GM19239 (cell line): Measurements from ENCODE around the gene YPEL4.

ENCODE experiments used
- DNase-seq: peaks from one replicate; pipeline ENCODE4 v3.0.0; 2011; ENCODE audit warnings: low spot score; ENCODE audit not compliant: insufficient read length
- FAIRE-seq: peaks from 2 replicates; lab custom pipeline; 2011; peaks lifted over from hg19 to GRCh38; lab: Jason Lieb, UNC

Gene YPEL4

DNA sequence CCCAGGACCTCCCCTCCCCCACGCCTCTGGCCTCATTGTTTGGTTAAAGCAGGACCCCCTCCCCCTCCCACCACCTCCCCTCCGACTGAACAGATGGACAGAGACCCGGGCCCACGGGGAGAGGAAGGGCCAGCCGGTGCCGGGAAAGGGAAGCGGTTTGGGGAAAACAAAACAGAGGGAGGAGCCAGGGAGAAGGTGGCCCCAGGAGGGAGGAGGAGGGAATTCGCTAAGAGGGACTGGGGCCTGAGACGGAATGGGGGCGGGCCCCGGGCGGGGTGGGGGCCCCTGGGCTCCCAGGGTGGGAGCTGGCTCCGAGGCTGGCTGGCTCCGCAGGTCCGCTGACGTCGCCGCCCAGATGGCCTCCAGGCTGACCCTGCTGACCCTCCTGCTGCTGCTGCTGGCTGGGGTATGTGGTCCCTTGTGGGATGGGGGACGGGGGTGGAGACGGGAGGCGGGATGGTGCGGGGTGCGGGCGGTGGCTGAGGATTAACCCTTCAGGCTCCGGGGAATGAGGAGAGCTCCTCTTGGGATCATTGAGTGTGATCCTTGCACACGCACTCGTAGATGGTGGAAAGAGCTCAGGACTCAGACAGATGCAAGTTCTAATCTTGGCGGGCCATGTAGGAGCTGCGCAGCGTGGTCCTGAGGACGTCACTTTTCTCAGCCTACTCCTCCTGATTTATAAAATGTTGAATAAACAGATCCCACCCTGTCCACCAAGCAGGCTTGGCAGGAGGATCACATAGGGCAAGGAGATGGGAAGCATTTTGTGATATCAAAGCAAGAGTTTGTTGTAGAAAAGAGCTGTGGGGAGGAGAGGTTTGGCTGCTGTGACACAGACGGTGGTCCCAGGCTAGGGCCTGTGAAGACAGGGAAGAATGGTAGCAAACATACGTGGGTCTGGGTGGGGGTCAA lies 51.5 kb downstream of the YPEL4 start:
- no peak for DNase-seq
- FAIRE-seq: no peak

DNA sequence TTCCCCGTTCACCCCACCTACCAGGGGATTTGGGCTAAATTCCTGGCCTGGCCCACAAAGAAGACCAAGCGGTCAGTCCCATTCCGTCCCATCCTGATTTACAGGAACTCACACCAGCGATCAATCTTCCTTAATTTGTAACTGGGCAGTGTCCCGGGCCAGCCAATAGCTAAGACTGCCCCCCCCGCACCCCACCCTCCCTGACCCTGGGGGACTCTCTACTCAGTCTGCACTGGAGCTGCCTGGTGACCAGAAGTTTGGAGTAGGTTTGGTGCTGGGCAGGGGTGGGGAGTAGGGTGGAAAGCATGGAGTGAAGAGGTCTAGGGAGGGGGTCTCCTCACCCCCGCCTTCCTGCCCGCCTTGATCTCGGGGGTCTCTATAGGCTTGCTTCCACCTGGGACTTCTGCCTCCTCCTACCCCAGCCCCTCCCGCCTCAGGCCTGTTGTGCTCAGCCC lies 52.2 kb downstream of the YPEL4 start, which contains the start of gene SERPING1:
TSS of gene SERPING1 (plus strand) at position 225 of the 455 bp plus-strand sequence. CDS start 586 bp downstream, outside the sequence.
- FAIRE-seq (no peak), DNase-seq (no peak)

DNA sequence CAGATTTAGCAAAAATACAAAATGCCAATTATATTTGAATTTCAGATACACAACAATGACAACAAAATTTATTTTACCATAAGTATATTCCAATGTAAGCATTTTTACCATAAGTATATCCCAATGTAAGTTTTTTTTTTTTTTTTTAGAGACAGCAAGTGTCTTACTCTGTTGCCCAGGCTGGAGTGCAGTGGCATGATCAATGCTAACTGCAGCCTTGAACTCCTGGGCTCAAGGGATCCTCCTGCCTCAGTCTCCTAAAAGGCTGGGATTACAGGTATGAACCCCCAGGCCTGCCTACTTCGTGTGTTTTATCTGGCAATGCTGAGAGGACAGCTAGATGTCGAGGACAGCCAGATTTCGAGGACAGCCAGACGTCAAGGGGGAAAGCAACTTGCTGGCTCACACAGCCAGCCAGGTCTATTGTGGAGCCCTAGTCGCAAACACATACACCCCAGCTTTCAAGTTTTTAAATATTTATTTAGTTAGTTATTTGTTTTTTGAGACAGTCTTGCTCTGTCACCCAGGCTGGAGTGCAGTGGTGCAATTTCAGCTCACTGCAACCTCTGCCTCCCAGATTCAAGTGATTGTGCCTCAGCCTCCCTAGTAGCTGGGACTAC lies 53.3 kb downstream of the YPEL4 start:
- DNase-seq (no peak), FAIRE-seq (no peak)
